Cardiac muscle cell (in vitro differentiated cells and primary cell): ENCODE results near the gene LCP1. TPM values are rescaled to one million over a fixed set of nuclear protein-coding genes. Genes with fewer than 3 reads are reported as not detected.

Experiments used
- DNase-seq, 2 donors: peaks; one replicate each; pipeline versions ENCODE4 v3.0.0 to v3.0.0-alpha.2; 2010 to 2017; ENCODE audit warnings: low read depth in 1 of 2, low spot score in 1 of 2
- H3K27ac ChIP-seq: fragments of 200-600 bp; sonication (generic); 2 replicates; pipeline ENCODE4 v1.5.1; 2016
- H3K27me3 ChIP-seq: fragments of 200-600 bp; sonication (generic); 2 replicates; pipeline ENCODE4 v1.6.0; 2016; ENCODE audit warnings: control low read depth
- H3K36me3 ChIP-seq: fragments of 200-600 bp; sonication (generic); 2 replicates; pipeline ENCODE4 v1.5.1; 2016; ENCODE audit warnings: control low read depth
- H3K4me1 ChIP-seq: fragments of 200-600 bp; sonication (generic); 2 replicates; pipeline ENCODE4 v1.8.1; 2017; ENCODE audit warnings: low read depth, mild to moderate bottlenecking, mixed run types
- H3K4me3 ChIP-seq: fragments of 200-600 bp; sonication (generic); 2 replicates; pipeline ENCODE4 v1.5.1; 2016; ENCODE audit warnings: mild to moderate bottlenecking
- H3K9me3 ChIP-seq: fragments of 200-600 bp; sonication (generic); 2 replicates; pipeline ENCODE4 v1.5.1; 2017; ENCODE audit warnings: low read depth, mild to moderate bottlenecking, control low read depth
- polyA plus RNA-seq: library from polyadenylated mRNA; unstranded; fragments of >200 nt; fragmentation: Nextera tagmentation; extraction: Ambion mirVana; gene quantifications from 2 replicates; pipeline ENCODE4 v1.2.1, GENCODE V29; 2016
- total RNA-seq: library from RNA; depleted of rRNA; stranded (reverse); fragments of >200 nt; gene quantifications from 2 replicates; pipeline ENCODE4 v1.2.3, GENCODE V29; 2016
- TF ChIP-seq, protein P1 (sequence below): IDR thresholded peaks from 2 replicates; pipeline ENCODE4 v1.5.1; 2012; ENCODE audit warnings: low read depth, mild to moderate bottlenecking, low read length

The LCP1 gene
- total and polyA plus RNA-seq, 2 experiments from 2014 or later, result 2.0 to 4.8 TPM

- H3K4me3 ChIP-seq, result no peak overlapping the region
- H3K4me1 ChIP-seq, result no peaks in the 10 kb centered on the region
- H3K9me3 ChIP-seq, result no peaks in the 10 kb centered on the region
- H3K36me3 ChIP-seq, result no peaks in the 10 kb centered on the region
- H3K27ac ChIP-seq, result no peak overlapping the region
- DNase-seq, result no peak
- no peaks in the 10 kb centered on the region for H3K27me3 ChIP-seq
- TF ChIP-seq, protein P1, sequence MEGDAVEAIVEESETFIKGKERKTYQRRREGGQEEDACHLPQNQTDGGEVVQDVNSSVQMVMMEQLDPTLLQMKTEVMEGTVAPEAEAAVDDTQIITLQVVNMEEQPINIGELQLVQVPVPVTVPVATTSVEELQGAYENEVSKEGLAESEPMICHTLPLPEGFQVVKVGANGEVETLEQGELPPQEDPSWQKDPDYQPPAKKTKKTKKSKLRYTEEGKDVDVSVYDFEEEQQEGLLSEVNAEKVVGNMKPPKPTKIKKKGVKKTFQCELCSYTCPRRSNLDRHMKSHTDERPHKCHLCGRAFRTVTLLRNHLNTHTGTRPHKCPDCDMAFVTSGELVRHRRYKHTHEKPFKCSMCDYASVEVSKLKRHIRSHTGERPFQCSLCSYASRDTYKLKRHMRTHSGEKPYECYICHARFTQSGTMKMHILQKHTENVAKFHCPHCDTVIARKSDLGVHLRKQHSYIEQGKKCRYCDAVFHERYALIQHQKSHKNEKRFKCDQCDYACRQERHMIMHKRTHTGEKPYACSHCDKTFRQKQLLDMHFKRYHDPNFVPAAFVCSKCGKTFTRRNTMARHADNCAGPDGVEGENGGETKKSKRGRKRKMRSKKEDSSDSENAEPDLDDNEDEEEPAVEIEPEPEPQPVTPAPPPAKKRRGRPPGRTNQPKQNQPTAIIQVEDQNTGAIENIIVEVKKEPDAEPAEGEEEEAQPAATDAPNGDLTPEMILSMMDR, result no peak
Observed at GRCh38 chr13:46111151-46111550, 70.8 kb downstream of the LCP1 start.

GRCh38 chr13:46109451-46109850 is 72.5 kb downstream of the LCP1 start:
- Histone ChIP-seq H3K4me1 (no peaks in the 10 kb centered on the region), H3K36me3 (no peaks in the 10 kb centered on the region), H3K9me3 (no peaks in the 10 kb centered on the region), H3K4me3 (no peak overlapping the region), H3K27ac (no peak overlapping the region), H3K27me3 (no peaks in the 10 kb centered on the region)
- TF ChIP-seq, protein P1, result no peak
- no peak for DNase-seq

GRCh38 chr13:46106839-46107371 is 75.1 kb downstream of the LCP1 start:
- no peak overlapping the region for H3K27ac ChIP-seq
- TF ChIP-seq, protein P1, result no peak
- no peaks in the 10 kb centered on the region for H3K36me3 ChIP-seq
- no peaks in the 10 kb centered on the region for H3K27me3 ChIP-seq
- H3K9me3 ChIP-seq, result no peaks in the 10 kb centered on the region
- DNase-seq, result no peak
- H3K4me1 ChIP-seq, result no peaks in the 10 kb centered on the region
- H3K4me3 ChIP-seq, result no peak overlapping the region

- no peak within 1 kb of the TSS for H3K27ac ChIP-seq
- no peaks in the 10 kb centered on the region for H3K9me3 ChIP-seq
- TF ChIP-seq, protein P1, result no peak
- no peaks in the 10 kb centered on the region for H3K36me3 ChIP-seq
- no peak for DNase-seq
- H3K4me1 ChIP-seq, result peaks cover 7% of the 10 kb centered on the region
- H3K4me3 ChIP-seq, result no peak within 1 kb of the TSS
- no peaks in the 10 kb centered on the region for H3K27me3 ChIP-seq
Observed at GRCh38 chr13:46104868-46105267, 77.1 kb downstream of the LCP1 start, which contains the start of gene CPB2. Gene CPB2 (minus strand): TSS chr13:46105033. CDS start chr13:46105009, 24 bp downstream.

GRCh38 chr13:46103037-46103436 is 78.9 kb downstream of the LCP1 start:
- TF ChIP-seq, protein P1, result no peak
- Histone ChIP-seq H3K4me1 (peaks cover 7% of the 10 kb centered on the region), H3K27me3 (no peaks in the 10 kb centered on the region), H3K9me3 (no peaks in the 10 kb centered on the region), H3K27ac (no peak overlapping the region), H3K4me3 (no peak overlapping the region), H3K36me3 (no peaks in the 10 kb centered on the region)
- no peak for DNase-seq
